Common myeloid progenitor, CD34-positive (primary cell): Measurements from ENCODE around the gene DNAJC5G.

ENCODE experiments used
- CTCF ChIA-PET: fragments of 350-600 bp; sonication (Branson Sonifier 250); formaldehyde crosslinking; loops from one replicate; lab custom pipeline; 2021; ENCODE audit warnings: antibody characterized with exemption; lab: Charles Lee
- POLR2A ChIA-PET: fragments of 350-600 bp; sonication (Branson Sonifier 250); formaldehyde crosslinking; loops from one replicate; lab custom pipeline; 2021; ENCODE audit warnings: antibody characterized with exemption; lab: Charles Lee
- DNase-seq, 3 donors: peaks; one replicate each; pipeline versions ENCODE4 v3.0.0 to v3.0.0-alpha.2; 2013
- H3K27ac ChIP-seq, 2 experiments: 1 replicate in 1 of 2; 2 replicates in 1 of 2; pipeline ENCODE4 v1.7.0; 2013; ENCODE audit warnings: inconsistent platforms in 2 of 2, low read length in 2 of 2, mild to moderate bottlenecking in 2 of 2, low read depth in 1 of 2, moderate library complexity in 1 of 2; ENCODE audit not compliant: severe bottlenecking in 2 of 2, insufficient read depth in 1 of 2, poor library complexity in 1 of 2
- H3K27me3 ChIP-seq, 5 experiments: replicated peaks in 2 of 5; 1 replicate in 3 of 5; 2 replicates in 2 of 5; pipeline versions ENCODE4 v1.6.1 to v1.7.0; 2013; ENCODE audit warnings: low read length in 4 of 5, mild to moderate bottlenecking in 2 of 5, moderate library complexity in 2 of 5, inconsistent platforms in 1 of 5; ENCODE audit not compliant: insufficient read depth in 5 of 5, control insufficient read depth in 4 of 5
- H3K36me3 ChIP-seq, 4 experiments: 1 replicate in 2 of 4; 2 replicates in 2 of 4; pipeline versions ENCODE4 v1.6.1 to v1.7.0; 2013; ENCODE audit warnings: low read length in 3 of 4, control low read depth in 1 of 4, mild to moderate bottlenecking in 1 of 4; ENCODE audit not compliant: control insufficient read depth in 4 of 4, insufficient read depth in 4 of 4
- H3K4me1 ChIP-seq, 4 experiments: 1 replicate in 3 of 4; 2 replicates in 1 of 4; pipeline versions ENCODE4 v1.6.1 to v1.7.1; 2013; ENCODE audit warnings: low read length in 3 of 4, mild to moderate bottlenecking in 3 of 4, control low read depth in 1 of 4, inconsistent platforms in 1 of 4, moderate library complexity in 1 of 4; ENCODE audit not compliant: control insufficient read depth in 4 of 4, insufficient read depth in 4 of 4; ENCODE audit errors: control extremely low read depth in 1 of 4
- H3K4me3 ChIP-seq, 7 experiments: 1 replicate in 4 of 7; 2 replicates in 3 of 7; pipeline versions ENCODE4 v1.5.1 to v1.7.0; 2013; ENCODE audit warnings: mild to moderate bottlenecking in 7 of 7, low read length in 6 of 7, moderate library complexity in 6 of 7, inconsistent platforms in 2 of 7, low read depth in 2 of 7, control low read depth in 1 of 7; ENCODE audit not compliant: insufficient read depth in 4 of 7, control insufficient read depth in 1 of 7; ENCODE audit errors: extremely low read depth in 1 of 7
- H3K9me3 ChIP-seq, 5 experiments: 1 replicate in 4 of 5; 2 replicates in 1 of 5; pipeline versions ENCODE4 v1.6.1 to v1.7.1; 2013; ENCODE audit warnings: low read length in 4 of 5, mild to moderate bottlenecking in 2 of 5, inconsistent platforms in 1 of 5, low read depth in 1 of 5, moderate library complexity in 1 of 5; ENCODE audit not compliant: control insufficient read depth in 4 of 5, insufficient read depth in 2 of 5; ENCODE audit errors: control extremely low read depth in 1 of 5
- WGBS: methylation state at CpG from one replicate; pipeline ENCODE4 v1.1.5; 2013; ENCODE audit not compliant: insufficient coverage; 5-methylcytosine and 5-hydroxymethylcytosine counted together

DNAJC5G gene

GRCh38 chr2:27261241-27261925 is 13.8 kb upstream of the DNAJC5G start:
- Histone ChIP-seq H3K9me3 (no peaks in the 10 kb centered on the region), H3K27me3 (peaks cover 9 to 89% (median 52%) of the 10 kb centered on the region in 5 experiments), H3K4me3 (peak overlapping the region in 2 of 7 experiments; percentile 36 to 67), H3K27ac (no peak overlapping the region), H3K36me3 (no peaks in the 10 kb centered on the region), H3K4me1 (peaks cover 0 to 37% (median 36%) of the 10 kb centered on the region in 4 experiments)
- POLR2A ChIA-PET: no interaction called here
- CTCF ChIA-PET: interaction anchor here (1.0 to 9.4 kb wide), 3 partner anchors 19 to 395 kb away, joined by 3 to 119 read pairs (median 3); partner anchors contain the start of genes DNAJC5G and TRIM54
- DNase-seq: peak in 2 of 3 donors; percentile 11 to 24
- 63% methylated on average over 6 of the region's 11 CpGs for WGBS

DNA sequence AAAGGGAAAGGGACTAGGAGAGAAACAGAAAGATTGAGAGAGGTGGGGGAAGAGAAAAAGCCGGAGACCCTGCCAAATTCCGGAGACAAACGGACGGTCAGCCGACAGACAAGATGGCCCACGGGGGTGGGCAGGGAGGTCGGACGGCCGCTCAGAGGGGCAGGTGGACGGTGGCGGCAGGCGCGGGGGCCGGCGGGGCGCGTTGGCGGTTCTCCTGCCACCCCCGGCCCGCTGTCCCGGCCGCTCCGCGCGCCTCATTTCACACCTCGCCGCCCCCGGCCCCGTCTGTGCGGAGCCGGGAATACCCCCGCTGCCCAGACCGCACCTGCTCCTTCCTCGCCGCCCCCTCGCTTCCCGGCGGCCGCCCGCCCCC is 13.3 kb upstream of the DNAJC5G start:
- no peak for DNase-seq
- peak overlapping the region in 3 of 7 experiments; percentile 36 to 68 (median 67) for H3K4me3 ChIP-seq
- peaks cover 0 to 37% (median 36%) of the 10 kb centered on the region in 4 experiments for H3K4me1 ChIP-seq
- H3K36me3 ChIP-seq: no peaks in the 10 kb centered on the region
- peaks cover 9 to 86% (median 52%) of the 10 kb centered on the region in 5 experiments for H3K27me3 ChIP-seq
- no peak overlapping the region for H3K27ac ChIP-seq
- POLR2A ChIA-PET: no interaction called here
- CTCF ChIA-PET: interaction anchor here (1.0 to 9.4 kb wide), 5 partner anchors 11 to 395 kb away, joined by 3 to 119 read pairs (median 3); partner anchors contain the start of genes DNAJC5G and TRIM54
- no peaks in the 10 kb centered on the region for H3K9me3 ChIP-seq
- 8% methylated on average over 30 of the region's 40 CpGs for WGBS

DNA sequence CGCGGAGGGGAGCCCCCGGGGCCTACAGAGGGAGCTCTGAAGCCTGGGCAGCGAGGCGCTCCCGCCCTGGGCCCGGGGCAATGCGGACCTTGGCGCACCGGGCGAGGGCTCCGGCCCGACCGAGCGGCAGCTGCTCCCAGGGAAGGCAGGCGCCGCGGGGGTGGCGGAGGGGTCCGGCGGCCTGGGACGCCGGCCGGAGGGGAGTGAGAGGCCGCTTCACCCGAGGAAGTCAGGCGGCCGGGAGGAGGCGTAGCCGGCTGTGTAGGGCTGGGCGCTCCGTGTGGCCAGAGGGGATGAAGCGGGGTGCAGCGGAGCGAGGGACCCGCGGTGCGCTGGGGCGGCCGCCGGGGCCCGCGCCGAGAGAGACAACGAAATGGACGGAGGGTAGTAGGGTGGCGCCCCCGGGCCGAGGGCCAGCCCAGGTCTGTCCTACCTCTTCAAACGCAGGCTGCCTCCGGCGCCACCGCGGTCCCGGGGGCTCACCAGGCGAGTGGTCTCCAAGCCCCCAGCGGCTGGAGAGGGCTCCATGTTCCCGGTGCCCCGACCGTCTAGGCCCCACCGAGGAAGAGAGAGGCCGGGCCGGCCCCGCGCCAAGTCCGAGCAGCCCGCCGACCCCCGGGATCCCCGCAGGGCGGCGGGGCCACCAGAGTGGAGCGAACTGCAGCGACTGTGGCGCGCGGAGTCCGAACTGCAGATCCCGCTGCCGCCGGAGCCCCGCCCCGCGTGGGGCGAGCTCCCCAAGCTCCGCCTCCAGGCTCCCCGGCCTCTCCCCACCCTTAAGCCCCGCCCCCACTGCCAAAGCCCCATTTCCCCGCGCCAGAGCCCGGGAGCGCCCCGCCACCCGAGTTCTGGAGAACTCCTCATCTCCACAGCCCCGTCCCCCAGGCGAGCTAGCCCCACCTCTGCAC is 12.6 kb upstream of the DNAJC5G start, which contains the start of gene SLC30A3:
Gene SLC30A3, minus strand, starts transcription at position 669 of the 908 bp plus-strand sequence. Its CDS starts 141 bp downstream, at position 528.
- DNase-seq: peak; percentile 60 to 64 (median 63)
- 1% methylated on average over 78 of the region's 96 CpGs for WGBS

DNA sequence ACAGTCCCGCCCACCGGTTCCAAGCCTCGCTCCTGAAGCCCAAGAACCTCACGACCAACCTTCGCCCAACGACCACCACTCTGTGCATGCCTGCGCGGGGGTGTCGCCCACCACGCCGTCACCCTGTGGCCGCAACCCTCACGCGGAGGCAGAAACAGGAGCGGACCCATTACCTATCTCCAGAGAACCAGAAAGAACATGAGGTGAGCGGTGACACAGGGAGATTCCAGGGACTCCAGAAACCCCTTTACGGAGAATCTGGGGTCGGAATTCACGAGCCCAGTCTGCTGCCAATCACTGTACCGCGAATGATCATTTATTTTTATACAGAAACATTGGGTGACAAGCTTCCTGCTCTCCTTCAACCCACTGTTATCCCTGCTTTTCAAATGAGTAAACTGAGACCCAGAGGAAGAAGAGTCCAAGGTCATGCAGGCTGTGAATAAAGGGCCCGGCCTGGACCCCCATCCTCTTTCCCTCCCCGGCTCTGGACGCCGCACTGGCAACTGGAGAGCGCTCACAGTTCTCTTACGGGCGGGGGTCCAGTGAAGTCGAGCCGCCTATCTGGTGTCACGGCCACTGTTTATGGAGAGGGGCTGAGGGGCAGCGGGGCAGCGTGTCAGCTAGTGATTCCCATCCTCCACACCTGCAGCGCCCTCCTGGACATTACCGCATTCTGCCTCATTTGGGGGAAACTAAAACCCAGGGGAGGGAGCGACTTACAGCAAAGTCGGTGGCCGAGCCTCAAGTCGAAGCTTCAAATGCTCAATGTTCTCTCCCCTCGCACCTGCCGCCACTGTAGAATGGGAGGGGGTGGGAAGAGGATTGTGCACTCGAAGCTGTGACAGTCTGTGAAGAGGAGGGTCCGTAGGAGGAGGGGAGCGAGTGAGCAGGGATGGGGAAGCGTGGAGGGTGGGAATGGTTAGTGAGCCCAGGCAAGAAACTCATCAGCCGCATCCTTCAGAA is 11.7 kb upstream of the DNAJC5G start:
- no peaks in the 10 kb centered on the region for H3K36me3 ChIP-seq
- H3K27me3 ChIP-seq: peaks cover 10 to 79% (median 52%) of the 10 kb centered on the region in 5 experiments
- CTCF ChIA-PET: interaction anchor here (1.2 to 9.4 kb wide), 9 partner anchors 10 to 159 kb away, joined by 3 to 119 read pairs (median 14); partner anchors contain the start of genes DNAJC5G and TRIM54
- peaks cover 0 to 37% (median 36%) of the 10 kb centered on the region in 4 experiments for H3K4me1 ChIP-seq
- H3K4me3 ChIP-seq: peak overlapping the region in 6 of 7 experiments; percentile 43 to 76 (median 62)
- POLR2A ChIA-PET: interaction anchor here (1.4 kb wide), 1 partner anchor 16 kb away, joined by 6 read pairs; no protein-coding TSS in a partner anchor
- DNase-seq: peak in 1 of 3 donors; percentile 33
- H3K9me3 ChIP-seq: no peaks in the 10 kb centered on the region
- H3K27ac ChIP-seq: no peak overlapping the region
- 2% methylated on average over 34 of the region's 46 CpGs for WGBS

More for the DNA sequence above, 12.6 kb upstream of the DNAJC5G start, which contains the start of gene SLC30A3:
- Histone ChIP-seq H3K9me3 (no peaks in the 10 kb centered on the region), H3K4me3 (peak within 1 kb of the TSS; percentile 3 to 73 (median 56)), H3K36me3 (no peaks in the 10 kb centered on the region), H3K27me3 (peaks cover 10 to 85% (median 52%) of the 10 kb centered on the region in 5 experiments), H3K27ac (no peak within 1 kb of the TSS), H3K4me1 (peaks cover 0 to 37% (median 36%) of the 10 kb centered on the region in 4 experiments)
- ChIA-PET CTCF (interaction anchor here (1.0 to 9.4 kb wide), 9 partner anchors 9 to 394 kb away, joined by 3 to 119 read pairs (median 14); partner anchors contain the start of genes DNAJC5G and TRIM54), POLR2A (no interaction called here)

DNA sequence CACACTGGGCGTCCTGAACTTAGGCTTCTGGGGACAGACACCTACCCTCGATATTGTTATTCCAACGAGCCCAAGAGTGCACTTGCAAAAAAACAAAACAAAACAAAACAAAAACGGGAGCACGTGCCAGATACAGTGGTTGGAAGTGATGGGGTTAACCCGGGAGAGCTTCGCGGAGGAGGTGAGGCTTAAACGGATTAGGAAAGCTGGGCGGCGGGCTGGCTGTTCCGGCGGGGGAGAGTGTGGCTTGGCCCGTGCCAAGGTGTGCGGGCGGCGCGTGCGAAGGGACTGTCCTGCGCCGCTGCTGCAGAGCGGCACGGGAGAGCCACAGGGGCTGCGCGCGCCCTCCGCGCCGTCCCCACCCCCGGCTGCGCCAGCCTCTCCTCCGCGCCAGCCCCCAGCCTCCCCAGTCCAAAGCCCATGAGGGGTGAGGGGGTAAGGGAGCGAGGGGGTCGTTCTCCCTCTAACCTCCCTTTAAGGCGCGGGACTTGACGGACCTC is 10.9 kb upstream of the DNAJC5G start:
- Histone ChIP-seq H3K4me3 (peak overlapping the region; percentile 3 to 76 (median 58)), H3K27ac (no peak overlapping the region), H3K27me3 (peaks cover 10 to 74% (median 52%) of the 10 kb centered on the region in 5 experiments), H3K9me3 (no peaks in the 10 kb centered on the region), H3K36me3 (no peaks in the 10 kb centered on the region), H3K4me1 (peaks cover 0 to 37% (median 36%) of the 10 kb centered on the region in 4 experiments)
- DNase-seq: peak in 2 of 3 donors; percentile 33 to 51
- ChIA-PET POLR2A (interaction anchor here (0.5 to 1.4 kb wide), 2 partner anchors 11 to 16 kb away, joined by 3 to 6 read pairs; no protein-coding TSS in a partner anchor), CTCF (interaction anchor here (0.7 to 9.4 kb wide), 17 partner anchors 9 to 176 kb away, joined by 3 to 119 read pairs (median 6); partner anchors contain the start of genes DNAJC5G and TRIM54)
- WGBS: 2% methylated on average over 18 of the region's 38 CpGs
